Measurements from ENCODE around the gene TCTN1.
"Not testable (repeated sequence)": the region's sequence is repeated elsewhere in the genome, so short reads cannot be mapped to it uniquely, and the experiment has no call there.

Gene TCTN1

DNA sequence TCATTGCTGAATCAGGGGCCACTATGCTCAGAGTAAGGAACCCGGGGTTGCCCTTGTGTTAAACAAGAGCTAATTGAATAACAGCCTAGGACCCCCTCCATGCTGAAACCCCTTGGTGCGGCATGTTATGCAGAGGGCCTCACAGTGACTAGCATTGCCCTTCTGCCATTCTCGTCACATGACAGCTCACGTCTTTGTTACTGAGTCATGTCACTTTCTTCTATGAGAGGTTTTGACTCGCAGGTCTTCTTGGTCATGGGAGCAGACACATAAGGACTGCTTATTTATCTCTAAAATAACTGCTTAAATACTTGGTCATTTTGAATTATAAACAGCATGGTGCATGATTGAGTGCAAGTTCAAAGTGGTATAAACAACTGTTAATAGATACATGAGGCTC, 24.9 kb downstream of the TCTN1 start:
- no peak for DNase-seq (ENCODE audit: low spot score)

DNA sequence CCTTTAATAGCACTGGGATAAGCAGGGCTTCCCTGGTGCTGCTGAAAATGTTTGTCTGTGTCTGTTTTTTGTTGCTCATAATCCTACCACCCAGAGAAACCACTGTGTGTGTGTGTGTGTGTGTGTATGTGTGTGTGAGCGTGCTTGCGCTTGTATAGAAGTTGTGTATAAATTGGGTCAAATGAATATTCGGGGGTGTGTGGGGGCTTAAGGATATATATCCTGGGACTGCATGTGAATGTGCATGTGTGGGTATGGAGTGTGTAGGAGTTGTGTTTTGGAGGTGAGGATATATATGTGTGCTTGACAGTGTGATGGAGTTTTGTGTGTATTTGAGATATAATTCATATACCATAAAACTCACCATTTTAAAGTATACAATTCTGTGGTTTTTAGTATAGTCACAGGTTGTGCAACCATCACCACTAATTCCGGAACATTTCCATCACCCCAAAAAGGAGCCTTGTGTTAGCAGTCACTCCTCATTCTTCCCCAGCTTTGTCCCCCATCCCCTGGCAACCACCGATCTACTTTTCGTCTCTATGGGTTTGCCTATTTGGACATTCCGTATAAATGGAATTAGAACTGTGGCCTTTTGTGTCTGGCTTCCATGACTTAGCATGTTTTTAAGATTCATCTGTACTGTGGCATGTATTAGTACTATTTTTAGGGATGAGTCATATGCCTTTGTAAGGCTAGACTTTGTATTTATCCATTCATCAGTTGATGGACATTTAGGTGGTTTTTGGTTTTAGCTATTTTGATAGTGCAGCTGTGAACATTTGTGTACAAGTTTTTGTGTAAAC, 25.6 kb downstream of the TCTN1 start:
- no peak for DNase-seq (ENCODE audit: low spot score)

DNA sequence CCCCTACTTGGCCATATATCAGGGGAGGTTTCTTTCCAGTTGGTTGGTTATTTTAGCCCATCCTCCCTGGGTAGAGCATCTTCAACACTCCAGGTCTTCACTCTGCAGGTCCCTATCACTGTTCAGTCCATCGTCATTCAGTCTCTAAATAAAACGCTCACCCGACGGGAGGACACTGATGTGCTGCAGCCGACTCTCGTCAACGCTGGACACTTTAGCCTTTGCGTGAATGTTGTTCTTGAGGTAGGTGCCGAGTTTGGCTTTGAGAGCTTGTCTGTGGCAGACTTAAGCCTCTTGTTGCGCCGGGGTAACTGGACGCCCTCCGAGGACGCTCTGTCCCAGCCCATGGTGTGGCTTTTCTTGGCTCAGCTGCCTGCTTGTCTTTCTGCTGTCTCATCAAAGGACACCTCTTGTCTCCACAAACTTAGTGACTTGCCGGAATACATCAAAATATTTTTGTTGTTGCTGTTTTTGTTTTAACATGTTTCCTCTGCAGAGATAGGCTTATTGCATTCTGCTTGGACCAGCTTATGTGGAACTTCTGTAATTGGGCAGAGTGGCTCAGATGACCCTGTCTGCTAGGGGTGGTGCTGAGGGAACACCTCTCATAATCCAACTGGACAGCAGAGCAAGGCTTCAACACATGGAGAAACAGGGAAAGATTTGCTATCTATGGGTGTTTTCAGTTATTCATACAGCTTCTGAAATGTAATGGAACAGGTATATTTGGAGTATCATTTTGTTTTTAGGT, 26.5 kb downstream of the TCTN1 start:
- no peak for DNase-seq (ENCODE audit: low spot score)

DNA sequence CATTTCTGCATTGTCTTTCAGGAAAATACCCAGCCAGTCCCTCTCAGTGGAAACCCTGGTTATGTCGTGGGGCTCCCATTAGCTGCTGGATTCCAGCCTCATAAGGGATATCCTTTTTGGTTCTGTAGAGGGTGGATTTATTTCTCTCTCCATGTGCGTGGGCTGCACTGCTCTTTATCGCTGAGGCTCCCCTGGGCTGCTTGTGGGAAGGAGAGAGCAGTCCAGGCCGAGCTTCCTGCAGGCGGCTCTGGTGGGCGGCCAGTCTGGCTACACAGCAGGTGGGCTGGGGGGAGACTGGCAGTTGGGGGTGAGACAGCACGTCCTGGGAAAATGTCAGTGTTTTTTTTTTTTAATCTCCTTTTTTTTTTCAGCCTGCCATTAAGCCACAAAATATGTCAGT, 27.6 kb downstream of the TCTN1 start:
- DNase-seq (ENCODE audit: low spot score), result peak; percentile 73

DNA sequence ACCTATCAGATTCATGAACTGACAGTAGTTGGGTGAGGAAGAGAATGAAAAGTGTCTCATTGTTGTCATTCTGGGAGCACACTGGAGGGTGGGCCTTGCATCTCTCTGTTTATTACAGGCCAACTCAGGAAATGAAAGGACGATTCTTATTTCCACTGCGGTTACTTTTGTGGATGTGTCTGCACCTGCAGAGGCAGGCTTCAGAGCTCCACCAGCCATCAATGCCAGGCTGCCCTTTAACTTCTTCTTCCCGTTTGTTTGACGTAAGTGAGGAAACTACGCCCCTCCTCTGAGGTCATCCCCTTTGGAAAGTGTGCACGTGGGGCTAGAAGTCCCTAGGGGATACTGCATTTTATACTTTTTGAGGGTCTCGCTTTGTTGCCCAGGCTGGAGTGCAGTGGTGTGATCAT, 33.7 kb downstream of the TCTN1 start:
- DNase-seq (ENCODE audit: low spot score), result no peak

DNA sequence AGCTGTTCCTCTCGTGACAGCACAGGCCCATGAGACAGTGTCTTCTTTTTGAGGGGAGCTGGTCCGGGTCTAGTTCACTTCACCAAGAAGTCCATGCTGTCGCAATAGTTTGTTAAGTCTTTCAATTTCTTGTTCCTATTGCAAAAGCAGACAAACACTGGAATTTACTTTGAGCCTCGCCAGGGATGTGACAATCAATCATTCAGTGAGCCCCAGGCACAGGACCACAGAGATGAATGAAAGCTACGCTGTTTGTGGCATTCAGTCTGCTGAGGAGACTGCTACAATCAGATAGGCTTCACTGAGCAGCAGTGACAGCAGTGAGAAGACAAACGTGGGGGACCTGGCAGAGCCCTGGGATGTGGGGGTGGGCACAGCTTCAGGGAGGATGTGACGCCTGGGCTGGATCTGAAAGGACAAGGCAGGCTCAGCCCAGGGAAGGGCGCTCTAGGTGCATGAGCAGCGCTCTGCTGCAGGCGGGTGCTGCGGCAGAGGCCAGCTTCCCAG, 35.5 kb downstream of the TCTN1 start:
- DNase-seq (ENCODE audit: low spot score), result no peak

DNA sequence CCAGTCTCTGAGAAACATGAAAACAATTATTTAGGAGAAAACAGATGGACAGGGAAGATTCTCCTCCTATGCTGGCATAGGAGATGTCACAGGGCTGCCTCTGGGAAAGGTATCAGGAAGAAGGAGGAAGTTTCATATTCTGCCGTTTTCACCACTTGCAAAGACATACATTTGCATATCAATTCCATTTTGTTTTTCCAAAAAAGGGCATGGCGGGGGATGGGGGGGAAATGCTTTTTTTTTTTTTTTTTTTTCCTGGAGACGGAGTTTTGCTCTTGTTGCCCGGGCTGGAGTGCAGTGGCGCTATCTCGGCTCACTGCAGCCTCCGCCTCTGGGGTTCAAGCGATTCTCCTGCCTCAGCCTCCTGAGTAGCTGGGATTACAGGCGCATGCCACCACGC, 40.3 kb downstream of the TCTN1 start:
- not testable (repeated sequence) for DNase-seq (ENCODE audit: low spot score)

DNA sequence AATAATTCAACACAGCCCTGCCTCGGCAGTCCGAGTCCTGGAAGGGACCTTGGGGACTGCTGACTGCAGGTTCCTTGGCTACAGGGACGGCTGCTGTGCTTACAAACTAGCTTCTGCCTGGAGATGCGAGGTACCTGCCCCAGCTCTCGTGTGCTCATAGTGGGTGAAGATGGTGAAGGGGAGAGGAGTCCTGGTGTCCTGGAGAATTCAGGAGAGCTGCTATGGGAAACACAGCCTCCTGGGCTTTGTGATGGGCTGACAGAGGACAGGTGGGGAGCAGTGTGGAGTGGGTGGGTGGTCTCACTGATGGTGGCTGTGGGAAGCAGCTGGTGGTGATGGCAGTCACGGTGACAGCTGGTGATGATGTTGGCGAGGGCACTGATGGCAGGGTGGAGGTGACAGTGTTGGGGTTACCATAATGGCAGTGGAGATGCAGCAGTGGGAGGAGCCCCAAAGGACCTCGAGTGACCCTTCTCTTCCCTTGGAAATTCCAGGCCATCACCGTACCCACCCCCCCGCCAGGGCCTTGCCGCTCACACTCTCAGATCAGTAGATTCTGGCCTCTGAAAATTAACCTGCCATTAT, 42.2 kb downstream of the TCTN1 start:
- DNase-seq (ENCODE audit: low spot score), result no peak

DNA sequence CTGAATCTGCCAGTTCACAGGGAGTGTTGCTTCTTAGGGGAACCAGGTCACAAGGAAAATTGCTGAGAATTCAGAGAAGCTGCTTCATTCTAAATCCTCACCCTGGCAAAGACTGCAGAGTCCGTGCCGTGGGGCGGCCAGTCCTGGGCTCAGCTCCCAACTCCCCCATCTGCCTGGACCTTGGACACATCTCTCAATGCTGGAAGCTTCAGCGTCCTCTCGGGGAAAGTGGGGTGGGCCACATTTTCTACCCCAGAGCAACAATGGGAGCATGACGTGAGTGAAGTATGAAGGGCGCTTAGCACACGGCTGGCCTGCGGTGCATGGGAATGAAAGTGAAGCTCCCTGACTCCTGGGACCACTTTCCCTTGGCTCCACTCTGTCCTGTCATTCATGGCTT, 43.8 kb downstream of the TCTN1 start:
- no peak for DNase-seq (ENCODE audit: low spot score)

DNA sequence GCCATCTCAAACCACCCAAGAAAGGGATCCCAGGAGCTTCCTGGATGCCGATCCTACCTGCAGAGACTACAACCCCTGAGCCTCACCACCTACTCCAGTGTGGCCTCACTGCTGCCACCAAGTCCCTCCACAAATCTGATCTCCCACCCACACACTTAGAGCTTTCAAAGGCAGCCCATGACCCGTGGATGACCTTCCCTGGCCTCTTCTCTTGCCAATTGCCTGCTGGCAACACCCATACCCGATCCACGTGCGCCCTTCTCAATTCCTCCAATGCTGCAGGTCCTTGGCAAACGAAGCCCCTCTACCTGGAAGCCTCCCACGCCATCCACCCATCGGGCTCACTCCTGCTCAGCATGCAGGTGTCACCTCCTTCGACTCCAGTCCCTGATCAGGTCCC, 44.3 kb downstream of the TCTN1 start:
- DNase-seq (ENCODE audit: low spot score), result no peak

DNA sequence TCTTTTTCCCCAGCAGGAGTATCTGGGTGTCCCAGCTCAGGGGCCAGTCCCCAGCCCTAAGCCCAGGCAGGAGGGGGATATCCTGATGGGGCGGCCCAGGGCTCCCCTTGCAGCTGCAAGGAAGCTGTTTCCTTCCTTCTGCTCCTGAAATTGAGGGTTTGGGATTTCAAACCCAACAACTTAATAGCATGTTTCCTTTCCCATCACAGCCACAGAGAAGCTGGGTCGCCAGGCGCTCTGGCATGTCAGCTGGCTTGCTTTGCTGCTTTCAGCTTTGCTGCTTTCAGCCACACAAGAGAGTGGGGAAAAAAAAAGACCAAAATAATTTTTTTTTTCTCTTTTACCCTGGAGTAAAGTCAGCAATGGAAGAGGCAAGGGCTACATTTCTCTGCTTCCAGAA, 44.9 kb downstream of the TCTN1 start:
- DNase-seq (ENCODE audit: low spot score), result no peak

DNA sequence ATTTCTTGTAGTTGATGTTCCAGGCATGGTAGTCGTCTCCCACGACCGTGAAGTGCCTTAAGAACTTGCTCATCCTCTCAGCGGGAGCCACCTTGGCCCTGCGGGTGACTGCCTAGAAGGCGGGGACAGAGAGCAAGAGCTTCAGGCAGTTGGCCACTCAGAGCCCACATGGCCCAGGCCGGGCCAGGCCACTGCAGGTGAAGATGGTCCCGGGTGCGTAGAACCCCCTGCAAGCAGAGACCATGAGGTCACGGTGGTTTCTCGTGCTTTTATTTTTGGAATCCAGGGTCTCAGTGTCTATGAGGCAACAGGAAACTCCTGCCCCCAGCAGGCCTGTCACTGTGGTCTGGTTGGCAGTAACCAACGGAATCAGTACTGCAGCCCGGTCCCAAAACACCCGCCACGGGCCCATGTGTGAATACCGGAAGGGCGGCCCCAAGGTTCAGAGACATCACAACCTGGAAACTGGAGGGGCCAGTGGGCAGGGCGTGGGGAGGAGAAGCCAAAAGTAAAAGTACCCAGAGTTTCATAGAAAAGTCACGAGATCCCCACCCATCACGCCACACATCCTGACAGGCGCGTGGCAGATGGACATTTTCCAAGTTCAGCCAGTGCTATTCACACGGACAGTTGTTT, 47.5 kb downstream of the TCTN1 start:
- no peak for DNase-seq (ENCODE audit: low spot score)

DNA sequence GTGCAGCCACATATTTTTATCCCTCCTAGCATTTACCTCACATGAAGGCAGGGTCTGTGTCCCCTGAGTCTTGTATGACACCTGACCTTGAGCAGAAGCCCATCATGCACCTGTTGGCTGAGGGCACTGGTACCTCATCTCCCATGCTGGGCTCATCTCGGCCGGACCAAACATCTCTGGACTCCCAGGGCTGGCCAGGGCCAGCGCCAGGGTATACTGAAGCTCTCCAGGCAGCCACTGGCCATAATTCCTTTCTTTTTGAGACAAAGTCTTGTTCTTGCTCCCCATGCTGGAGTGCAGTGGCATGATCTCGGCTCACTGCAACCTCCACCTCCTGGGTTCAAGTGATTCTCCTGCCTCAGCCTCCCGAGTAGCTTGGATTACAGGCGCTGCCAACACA, 53.0 kb downstream of the TCTN1 start:
- no peak for DNase-seq (ENCODE audit: low spot score)

DNA sequence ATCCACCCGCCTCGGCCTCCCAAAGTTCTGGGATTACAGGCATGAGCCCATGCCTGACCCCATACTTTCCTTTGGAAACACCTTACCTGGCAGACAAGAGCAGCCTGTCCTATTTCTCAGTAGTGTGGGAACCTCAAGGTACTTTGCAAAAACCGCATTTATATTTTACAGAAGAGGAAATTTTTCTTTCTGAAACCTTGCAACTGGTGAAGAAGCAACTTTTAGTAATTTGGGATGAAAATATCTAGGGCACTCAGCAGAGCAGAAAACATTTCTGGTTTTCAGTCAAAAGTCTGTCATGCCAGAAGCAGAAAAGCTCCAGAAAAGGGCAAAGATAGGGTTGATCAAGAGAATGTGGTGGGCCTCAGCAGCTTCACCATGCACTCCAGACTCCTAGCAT, 53.7 kb downstream of the TCTN1 start:
- DNase-seq (ENCODE audit: low spot score), result no peak

DNA sequence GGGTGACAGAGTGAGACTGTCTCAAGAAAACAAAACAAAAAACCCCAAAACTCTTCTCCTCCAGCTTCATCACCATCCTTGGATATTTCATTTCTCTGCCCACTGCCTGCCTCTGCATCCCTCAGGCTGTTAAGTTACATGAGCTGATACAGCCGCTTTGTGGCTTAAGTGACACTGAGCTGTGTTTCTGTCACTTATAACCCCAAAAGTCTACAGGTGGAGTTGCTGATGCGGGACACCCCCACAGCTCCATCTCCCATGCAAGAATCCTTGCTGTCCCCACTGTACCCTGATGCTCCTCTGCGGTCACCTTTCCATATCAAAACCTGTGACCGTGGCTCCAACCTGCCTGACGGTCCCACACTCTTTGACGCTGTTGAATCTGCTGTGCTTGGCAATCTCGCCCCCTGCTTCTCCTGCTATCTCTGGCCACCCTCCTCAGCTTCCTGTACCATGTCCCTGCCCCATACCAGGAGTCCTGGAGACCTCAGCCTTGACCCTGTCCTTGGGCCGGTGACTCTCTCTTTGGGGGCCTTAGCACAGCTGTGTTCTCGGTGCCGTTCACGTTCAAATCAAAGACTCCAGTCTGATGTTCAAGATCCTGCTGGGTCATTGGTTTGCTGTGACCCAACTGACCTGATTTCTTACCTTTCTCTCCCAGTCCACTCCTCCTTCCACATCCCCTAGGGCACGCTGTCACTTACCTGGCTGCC, 54.7 kb downstream of the TCTN1 start:
- DNase-seq (ENCODE audit: low spot score), result no peak

DNA sequence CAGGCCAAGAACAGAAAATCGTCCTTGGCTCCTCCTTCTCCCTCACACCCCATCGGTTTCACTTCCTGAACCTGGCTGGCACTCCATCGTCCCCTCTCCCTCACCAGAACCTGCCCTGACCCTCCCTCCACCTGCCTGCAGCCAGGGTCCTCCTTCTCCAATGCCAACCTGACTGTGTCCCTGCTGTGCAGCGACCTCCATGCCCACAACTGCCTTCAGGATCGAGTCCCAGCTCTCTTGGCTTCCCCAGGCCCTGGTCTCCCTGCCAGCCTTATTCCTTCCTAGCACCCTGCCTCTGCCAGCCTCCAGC, 55.2 kb downstream of the TCTN1 start:
- DNase-seq (ENCODE audit: low spot score), result no peak

DNA sequence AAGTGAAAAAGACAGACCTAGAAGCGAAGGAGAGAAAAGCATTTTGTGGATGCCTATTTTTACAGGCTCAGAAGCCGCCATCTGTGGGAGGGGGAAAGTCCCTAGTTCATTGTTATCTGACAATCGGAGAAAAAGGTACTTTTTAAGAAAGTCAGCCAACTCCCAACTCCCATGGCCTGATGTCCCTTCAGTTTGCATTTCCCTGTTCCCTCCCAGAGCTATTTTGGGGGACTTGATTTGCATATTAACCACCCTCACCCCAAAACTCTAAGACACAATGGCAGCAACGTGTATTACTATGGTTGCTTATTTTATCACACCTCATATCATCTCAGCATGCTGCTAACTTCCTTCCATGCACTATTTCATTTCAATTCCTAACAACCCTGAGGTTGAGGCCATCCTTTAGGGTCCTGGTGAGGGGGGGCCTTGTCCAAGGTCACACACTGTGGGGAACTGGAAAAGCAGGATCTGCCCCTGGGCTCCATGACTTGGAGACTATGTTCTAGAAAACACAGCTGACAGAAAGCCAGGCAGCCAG, 56.3 kb downstream of the TCTN1 start:
- DNase-seq (ENCODE audit: low spot score), result no peak

DNA sequence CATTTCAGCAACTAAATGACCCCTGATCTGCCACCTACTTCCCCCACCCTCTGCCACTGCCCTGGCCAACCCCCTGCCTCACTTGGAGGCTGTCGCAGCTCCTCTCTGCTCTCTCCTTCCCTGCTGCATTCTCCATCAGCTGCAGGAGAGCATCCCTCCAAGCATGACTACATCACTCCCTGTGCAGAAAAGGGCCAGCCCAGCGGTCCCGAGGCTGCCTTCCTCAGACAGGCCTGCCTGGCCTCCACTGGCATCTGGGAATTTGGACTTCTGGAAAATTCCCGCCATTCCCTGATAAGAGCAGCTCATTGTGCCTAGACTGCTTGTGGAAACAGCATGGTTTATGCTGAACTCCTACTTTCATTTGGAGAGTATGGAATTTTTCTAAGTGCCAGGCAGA, 62.2 kb downstream of the TCTN1 start:
- DNase-seq (ENCODE audit: low spot score), result no peak

DNA sequence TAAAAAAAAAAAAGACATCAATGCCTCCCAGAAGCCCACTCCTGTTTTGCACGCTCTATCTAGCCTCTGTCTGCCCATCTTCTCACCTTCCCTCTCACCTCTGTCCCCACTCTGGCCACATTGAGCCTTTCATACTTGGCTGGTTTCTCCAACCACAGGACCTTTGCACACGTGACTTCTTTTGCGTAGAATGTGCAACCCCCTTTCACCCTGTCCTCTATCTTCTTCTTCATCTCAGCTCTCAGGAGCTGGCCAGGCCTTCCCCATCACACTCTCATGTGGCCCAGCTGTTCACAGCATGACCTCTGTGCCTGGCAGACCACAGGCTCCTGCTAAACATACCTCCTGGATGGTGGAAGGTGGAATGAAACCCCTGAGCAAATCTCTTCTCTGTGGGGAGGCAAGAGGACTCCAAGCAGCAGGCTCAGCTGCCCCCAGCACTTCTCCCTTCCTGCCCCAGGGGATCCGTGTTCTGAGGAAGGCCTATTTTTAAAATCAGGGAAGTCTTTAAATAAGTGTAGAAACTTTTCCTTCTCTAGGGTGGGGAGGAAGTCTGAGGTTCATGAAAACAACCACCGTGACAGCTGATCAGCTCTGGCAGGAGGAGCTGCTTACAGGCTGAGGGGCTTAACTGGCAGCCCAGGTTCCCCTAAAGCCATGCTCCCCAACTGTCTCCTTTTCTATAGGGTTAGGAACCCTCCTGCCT, 63.4 kb downstream of the TCTN1 start:
- no peak for DNase-seq (ENCODE audit: low spot score)

DNA sequence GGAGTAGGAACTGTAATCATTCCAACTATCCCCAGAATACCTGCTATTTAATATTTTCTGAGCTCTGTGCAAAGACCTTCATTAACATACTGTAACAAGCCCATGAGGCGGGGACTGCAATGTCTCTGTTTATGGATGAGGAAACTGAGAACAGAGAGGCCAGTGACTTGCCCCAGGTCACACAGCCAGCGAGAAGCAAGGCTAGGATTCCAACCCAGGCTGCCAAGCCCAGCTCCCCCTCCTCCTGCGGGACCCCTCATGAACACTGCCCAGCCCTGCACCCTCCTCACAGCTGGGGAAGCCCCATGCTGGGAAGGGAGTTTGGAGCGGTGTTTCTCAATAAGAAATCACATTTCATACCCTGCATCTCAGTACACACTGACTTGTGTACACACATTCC, 64.1 kb downstream of the TCTN1 start:
- DNase-seq (ENCODE audit: low spot score), result no peak

DNA sequence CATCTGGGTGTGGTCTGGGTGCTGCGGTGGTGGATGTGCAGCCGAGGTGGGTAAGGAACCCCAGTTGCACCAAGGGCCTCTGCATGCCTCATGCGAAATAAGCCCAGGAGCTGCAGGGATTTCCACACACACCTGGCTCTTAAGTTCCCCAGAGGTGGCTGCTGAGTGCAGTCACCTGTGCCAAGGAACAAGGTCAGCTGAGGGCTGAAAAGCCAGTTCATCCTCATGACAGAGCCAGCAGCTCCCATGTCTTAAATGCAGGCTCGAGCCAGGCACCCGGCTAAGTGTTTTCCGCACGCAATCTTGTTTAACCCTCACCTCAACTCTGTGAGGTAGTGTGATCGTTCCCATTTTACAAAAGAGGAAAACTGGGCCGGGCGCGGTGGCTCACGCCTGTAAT, 65.3 kb downstream of the TCTN1 start:
- no peak for DNase-seq (ENCODE audit: low spot score)

Data from ecto neural progenitor cell (in vitro differentiated cells).